Activated CD4-positive, CD25-positive, alpha-beta regulatory T cell treated with anti-CD3 and anti-CD28 coated beads, Interleukin-2, amount 50 U/mL, for 72 hours (primary cell): ENCODE measurements around the gene ENPP7.

ENCODE experiments used
- DNase-seq: peaks from one replicate; pipeline ENCODE4 v3.0.0; 2021

Gene ENPP7

GRCh38 chr17:79730769-79731483 is at the start of gene ENPP7:
Gene ENPP7, plus strand, starts transcription at chr17:79730943. Its CDS starts 197 bp downstream, at chr17:79731140.
- no peak for DNase-seq

- no peak for DNase-seq
These were observed 49.6 kb upstream of the ENPP7 start for GRCh38 chr17:79681101-79681621.

- no peak for DNase-seq
These were observed 49.0 kb upstream of the ENPP7 start for GRCh38 chr17:79681628-79682261.

- DNase-seq = no peak
These were observed 47.4 kb upstream of the ENPP7 start for GRCh38 chr17:79683365-79683764.

- no peak for DNase-seq
These were observed 46.4 kb upstream of the ENPP7 start for GRCh38 chr17:79684132-79684985.

GRCh38 chr17:79685121-79685520 is 45.6 kb upstream of the ENPP7 start:
- no peak for DNase-seq

- DNase-seq = no peak
These were observed 44.3 kb upstream of the ENPP7 start for GRCh38 chr17:79686476-79686875.

- no peak for DNase-seq
These were observed 40.3 kb upstream of the ENPP7 start for GRCh38 chr17:79690466-79690865.

GRCh38 chr17:79690988-79691836 is 39.5 kb upstream of the ENPP7 start:
- no peak for DNase-seq

- no peak for DNase-seq
These were observed 38.8 kb upstream of the ENPP7 start for GRCh38 chr17:79691931-79692330.

- no peak for DNase-seq
These were observed 37.3 kb upstream of the ENPP7 start for GRCh38 chr17:79693419-79693818.

- no peak for DNase-seq
These were observed 35.4 kb upstream of the ENPP7 start for GRCh38 chr17:79695293-79695790.

GRCh38 chr17:79695797-79696609 is 34.7 kb upstream of the ENPP7 start:
- DNase-seq = no peak

GRCh38 chr17:79696610-79696982 is 34.1 kb upstream of the ENPP7 start:
- DNase-seq = no peak

- no peak for DNase-seq
These were observed 32.4 kb upstream of the ENPP7 start for GRCh38 chr17:79698146-79698846.

GRCh38 chr17:79699386-79700036 is 31.2 kb upstream of the ENPP7 start:
- no peak for DNase-seq

GRCh38 chr17:79700592-79700991 is 30.2 kb upstream of the ENPP7 start:
- DNase-seq = no peak

- DNase-seq = no peak
These were observed 28.7 kb upstream of the ENPP7 start for GRCh38 chr17:79702034-79702433.

GRCh38 chr17:79702550-79703236 is 28.1 kb upstream of the ENPP7 start:
- no peak for DNase-seq

- DNase-seq = no peak
These were observed 26.1 kb upstream of the ENPP7 start for GRCh38 chr17:79704691-79705090.
